GM23248 (cell line): ENCODE results near the gene RABGAP1L. TPM values are rescaled to one million over a fixed set of nuclear protein-coding genes. Genes with fewer than 3 reads are reported as not detected.

Source experiments
- DNase-seq: peaks from one replicate; pipeline ENCODE4 v3.0.0-alpha.2; 2015
- H2AFZ ChIP-seq: fragments of 200-600 bp; sonication (generic); 2 replicates; pipeline ENCODE4 v1.6.1; 2016; ENCODE audit warnings: antibody characterized with exemption
- H3F3A ChIP-seq: fragments of 200-600 bp; sonication (generic); 2 replicates; pipeline ENCODE4 v1.6.1; 2016; ENCODE audit warnings: mild to moderate bottlenecking, antibody characterized with exemption, mixed run types; ENCODE audit not compliant: insufficient read depth
- H3K27ac ChIP-seq: fragments of 200-600 bp; sonication (generic); 2 replicates; pipeline ENCODE4 v1.5.1; 2016; ENCODE audit warnings: mild to moderate bottlenecking
- H3K27me3 ChIP-seq: fragments of 200-600 bp; sonication (generic); replicated peaks from 2 replicates; pipeline ENCODE4 v1.6.1; 2016; ENCODE audit warnings: mild to moderate bottlenecking; ENCODE audit not compliant: insufficient read depth
- H3K36me3 ChIP-seq: fragments of 200-600 bp; sonication (generic); 2 replicates; pipeline ENCODE4 v1.6.1; 2016; ENCODE audit warnings: low read depth, mild to moderate bottlenecking
- H3K4me1 ChIP-seq: fragments of 200-600 bp; sonication (generic); 2 replicates; pipeline ENCODE4 v1.6.1; 2016; ENCODE audit warnings: mild to moderate bottlenecking; ENCODE audit not compliant: insufficient read depth
- H3K4me2 ChIP-seq: fragments of 200-600 bp; sonication (generic); one replicate; pipeline ENCODE4 v1.6.1; 2016; ENCODE audit warnings: mild to moderate bottlenecking; ENCODE audit not compliant: unreplicated experiment
- H3K4me3 ChIP-seq: fragments of 200-600 bp; sonication (generic); 2 replicates; pipeline ENCODE4 v1.5.1; 2016; ENCODE audit warnings: mild to moderate bottlenecking
- H3K79me2 ChIP-seq: fragments of 200-600 bp; sonication (generic); 2 replicates; pipeline ENCODE4 v1.6.1; 2016; ENCODE audit warnings: mild to moderate bottlenecking; ENCODE audit not compliant: insufficient read depth
- H3K9ac ChIP-seq: fragments of 200-600 bp; sonication (generic); 2 replicates; pipeline ENCODE4 v1.6.1; 2016; ENCODE audit warnings: mild to moderate bottlenecking
- H3K9me2 ChIP-seq: fragments of 200-600 bp; sonication (generic); 2 replicates; pipeline ENCODE4 v1.6.1; 2016; ENCODE audit warnings: mixed run types, mild to moderate bottlenecking, moderate library complexity; ENCODE audit not compliant: insufficient read depth
- H3K9me3 ChIP-seq: fragments of 200-600 bp; sonication (generic); one replicate; pipeline ENCODE4 v1.6.1; 2017; ENCODE audit warnings: low read depth
- H4K20me1 ChIP-seq: fragments of 200-600 bp; sonication (generic); 2 replicates; pipeline ENCODE4 v1.6.0; 2016; ENCODE audit not compliant: insufficient read depth
- EZH2 ChIP-seq: fragments of 200-600 bp; sonication (generic); IDR thresholded peaks from 2 replicates; pipeline ENCODE4 v1.6.1; 2018; ENCODE audit warnings: antibody characterized with exemption, mild to moderate bottlenecking; ENCODE audit not compliant: insufficient read depth, poor library complexity, severe bottlenecking
- EZH2phosphoT487 ChIP-seq: fragments of 200-600 bp; sonication (generic); IDR thresholded peaks from 2 replicates; pipeline ENCODE4 v1.6.1; 2018; ENCODE audit warnings: antibody characterized with exemption, moderate library complexity, mild to moderate bottlenecking, low read depth; ENCODE audit not compliant: insufficient read depth
- WGBS, 2 experiments: methylation state at CpG; one replicate each; pipeline ENCODE4 v1.1.6; 2015 to 2017; ENCODE audit warnings: low lambda C conversion rate in 2 of 2, low coverage in 1 of 2; ENCODE audit errors: missing lambda C conversion rate in 2 of 2; 5-methylcytosine and 5-hydroxymethylcytosine counted together
- in situ Hi-C: fragments of 300-500 bp; cut with MboI; formaldehyde crosslinking; loops from 2 replicates; pipeline ENCODE4 v1.15.0; 2020
- polyA plus RNA-seq: library from polyadenylated mRNA; unstranded; fragments of >200 nt; fragmentation: Nextera tagmentation; extraction: Ambion mirVana; gene quantifications from 2 replicates; pipeline ENCODE4 v1.2.1, GENCODE V29; 2016
- total RNA-seq: library from RNA; depleted of rRNA; stranded (reverse); fragments of >200 nt; shearing (Covaris generic); gene quantifications from 2 replicates; pipeline ENCODE4 v1.2.3, GENCODE V29; 2014

RABGAP1L gene
- total and polyA plus RNA-seq, 2 experiments from 2014 or later, result 13.7 to 21.6 TPM

DNA sequence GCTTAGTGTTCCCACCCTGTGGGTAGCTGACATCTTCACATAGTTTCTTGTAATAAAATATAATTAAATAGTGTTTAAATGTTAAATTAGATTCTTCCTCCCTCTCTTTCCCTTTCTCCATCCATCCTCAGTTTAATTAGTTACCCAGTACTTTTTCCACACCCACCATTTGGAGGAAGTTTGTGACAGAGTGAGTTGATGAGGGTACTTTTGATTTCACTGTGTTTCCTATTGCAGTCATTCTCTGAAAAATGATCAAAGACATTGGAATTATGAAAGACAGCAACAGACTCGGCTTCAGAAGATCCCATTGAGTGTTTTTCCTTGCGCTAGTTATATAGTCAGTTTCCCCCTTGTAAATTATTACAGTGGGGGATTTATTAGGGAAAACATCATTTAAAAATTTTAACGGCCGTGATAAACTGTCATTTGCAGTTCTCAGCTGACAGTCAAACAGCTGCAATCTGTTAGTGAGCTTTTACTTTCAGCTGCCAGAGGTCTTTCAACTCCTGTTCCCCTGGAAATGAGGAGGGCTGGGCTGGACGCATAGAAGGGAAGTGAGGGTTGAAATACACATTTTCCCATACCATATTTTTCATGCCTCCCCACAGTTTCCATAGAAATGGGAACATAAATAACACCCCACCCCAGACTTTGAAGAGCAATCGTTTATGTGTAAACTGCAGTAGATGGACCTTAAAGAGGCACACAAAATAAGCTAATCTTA is 779.1 kb downstream of the RABGAP1L start:
- Histone ChIP-seq H2AFZ (no peak overlapping the region), H3K9ac (no peak overlapping the region), H3K36me3 (no peaks in the 10 kb centered on the region), H3K4me3 (no peak overlapping the region), H3K4me1 (no peaks in the 10 kb centered on the region), H3K9me3 (no peaks in the 10 kb centered on the region), H3K4me2 (no peak overlapping the region), H3K9me2 (no peaks in the 10 kb centered on the region), H3K27me3 (no peaks in the 10 kb centered on the region), H3K27ac (no peak overlapping the region), H3K79me2 (no peaks in the 10 kb centered on the region), H3F3A (no peaks in the 10 kb centered on the region), H4K20me1 (no peaks in the 10 kb centered on the region)
- in situ Hi-C loops, result no loop called here
- 22 to 26% methylated on average over 6 of the region's 6 CpGs for WGBS, 2 experiments
- TF ChIP-seq EZH2 (no peak), EZH2phosphoT487 (no peak)
- no peak for DNase-seq

DNA sequence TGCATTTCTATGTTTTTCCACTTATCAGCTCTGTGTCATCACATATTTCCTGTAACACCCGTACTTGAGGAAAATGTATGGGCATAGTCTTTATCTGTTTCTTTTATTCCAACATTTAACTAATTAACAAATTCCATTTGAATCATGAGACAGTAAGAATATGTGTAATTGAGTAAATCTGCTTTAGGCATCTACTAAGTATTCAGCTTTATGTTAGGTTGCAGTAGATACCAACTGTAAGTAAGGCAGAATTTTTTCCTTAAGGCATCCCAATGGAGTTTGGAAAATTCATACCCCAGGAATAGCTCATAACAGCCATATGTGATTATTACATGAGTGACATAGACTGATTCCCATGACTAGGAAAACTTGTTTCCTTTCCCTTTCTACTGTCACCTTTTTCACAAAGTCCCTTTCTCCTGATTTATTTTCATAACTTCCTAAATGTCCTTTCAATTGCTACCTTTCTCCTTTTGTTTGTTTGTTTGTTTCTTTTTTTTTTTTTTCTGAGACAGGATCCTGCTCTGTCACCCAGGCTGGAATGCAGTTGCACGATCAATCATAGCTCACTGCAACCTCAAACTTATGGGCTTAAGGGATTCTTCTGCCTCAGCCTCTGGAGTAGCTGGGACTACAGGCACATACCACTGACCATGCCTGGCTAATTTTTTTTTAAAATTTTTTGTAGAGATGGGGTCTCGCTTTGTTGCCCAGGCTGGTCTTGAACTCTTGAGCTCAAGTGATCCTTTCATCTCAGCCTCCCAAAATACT is 780.6 kb downstream of the RABGAP1L start:
- no peaks in the 10 kb centered on the region for H4K20me1 ChIP-seq
- no peaks in the 10 kb centered on the region for H3K9me2 ChIP-seq
- H3F3A ChIP-seq, result no peaks in the 10 kb centered on the region
- no peak overlapping the region for H3K4me3 ChIP-seq
- in situ Hi-C loops, result no loop called here
- H3K79me2 ChIP-seq, result no peaks in the 10 kb centered on the region
- DNase-seq, result no peak
- no peak overlapping the region for H3K4me2 ChIP-seq
- no peaks in the 10 kb centered on the region for H3K36me3 ChIP-seq
- H2AFZ ChIP-seq, result no peak overlapping the region
- no peak overlapping the region for H3K9ac ChIP-seq
- H3K27me3 ChIP-seq, result no peaks in the 10 kb centered on the region
- H3K9me3 ChIP-seq, result no peaks in the 10 kb centered on the region
- 78 to 84% methylated on average over 3 of the region's 3 CpGs for WGBS, 2 experiments
- H3K4me1 ChIP-seq, result no peaks in the 10 kb centered on the region
- H3K27ac ChIP-seq, result no peak overlapping the region
- TF ChIP-seq EZH2 (no peak), EZH2phosphoT487 (no peak)

DNA sequence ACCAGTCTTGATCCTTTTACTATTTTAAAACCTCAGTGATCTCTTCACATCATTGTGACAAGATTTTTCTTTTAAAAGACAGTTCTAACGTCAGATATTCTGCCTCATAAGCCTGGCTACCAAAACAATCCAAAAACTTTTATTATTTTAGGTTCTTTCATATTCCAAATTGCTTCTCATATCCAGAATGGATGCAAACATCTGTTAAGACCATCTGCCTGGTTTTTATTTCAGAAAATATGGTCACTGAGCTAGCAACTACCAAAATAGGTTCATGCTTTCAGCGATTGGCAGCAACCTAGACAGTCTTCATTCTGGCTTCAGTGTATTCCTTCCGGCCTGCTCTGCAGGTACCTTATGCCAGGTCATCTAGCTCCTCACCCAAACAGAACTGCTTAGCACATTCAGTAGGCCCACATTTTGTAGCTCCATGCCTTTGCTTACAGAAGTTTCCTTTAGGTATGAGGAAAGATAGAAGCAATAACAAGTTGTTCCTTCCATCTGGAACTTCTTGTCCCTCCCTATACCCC is 781.4 kb downstream of the RABGAP1L start:
- in situ Hi-C loops, result no loop called here
- no peak overlapping the region for H2AFZ ChIP-seq
- no peak for DNase-seq
- H3K9me3 ChIP-seq, result no peaks in the 10 kb centered on the region
- no peak overlapping the region for H3K9ac ChIP-seq
- H4K20me1 ChIP-seq, result no peaks in the 10 kb centered on the region
- no peaks in the 10 kb centered on the region for H3F3A ChIP-seq
- no peaks in the 10 kb centered on the region for H3K4me1 ChIP-seq
- no peaks in the 10 kb centered on the region for H3K27me3 ChIP-seq
- 65 to 69% methylated on average over 3 of the region's 3 CpGs for WGBS, 2 experiments
- no peak overlapping the region for H3K4me3 ChIP-seq
- H3K4me2 ChIP-seq, result no peak overlapping the region
- H3K36me3 ChIP-seq, result no peaks in the 10 kb centered on the region
- H3K27ac ChIP-seq, result no peak overlapping the region
- H3K9me2 ChIP-seq, result no peaks in the 10 kb centered on the region
- H3K79me2 ChIP-seq, result no peaks in the 10 kb centered on the region
- TF ChIP-seq EZH2phosphoT487, result no peak
- no peak for TF ChIP-seq EZH2

DNA sequence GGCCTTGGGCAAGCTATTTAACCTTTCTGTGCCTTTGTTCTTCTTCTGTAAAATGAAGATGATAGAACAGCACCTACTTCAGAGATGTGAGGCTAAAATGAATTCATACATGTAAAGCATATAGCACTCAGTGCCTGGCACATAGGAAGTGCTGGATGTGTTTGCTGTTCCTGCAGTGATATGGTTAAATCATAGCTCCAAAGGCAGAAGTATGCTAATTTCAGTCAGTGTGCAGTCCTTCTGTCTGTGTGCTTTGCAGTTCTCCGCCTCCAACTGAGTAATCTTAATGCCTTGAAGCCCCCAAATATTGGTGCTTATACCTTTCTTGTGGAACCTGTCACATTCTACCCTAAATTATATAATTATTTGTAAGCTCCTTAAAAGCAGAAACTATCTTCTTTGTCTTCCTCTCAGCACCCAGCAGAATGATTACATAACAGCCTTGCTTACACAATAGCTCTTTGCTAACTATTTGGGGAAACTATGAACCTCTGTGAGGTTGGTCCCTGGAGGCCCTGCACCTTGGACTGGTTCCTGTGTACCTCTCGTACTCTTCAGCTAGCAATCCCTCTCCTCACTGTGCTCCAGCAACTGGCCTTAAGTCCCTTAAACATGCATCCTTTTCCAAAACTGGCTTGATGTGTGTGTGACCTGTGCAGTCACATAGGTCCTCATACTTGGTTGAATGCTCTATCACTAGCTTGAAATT is 783.4 kb downstream of the RABGAP1L start:
- peak; percentile 16 for DNase-seq

More for the DNA sequence above, 783.4 kb downstream of the RABGAP1L start:
- Histone ChIP-seq H3K4me1 (no peaks in the 10 kb centered on the region), H3K27me3 (no peaks in the 10 kb centered on the region), H3K79me2 (no peaks in the 10 kb centered on the region), H4K20me1 (no peaks in the 10 kb centered on the region), H3K4me3 (no peak overlapping the region), H3K9me3 (no peaks in the 10 kb centered on the region), H2AFZ (no peak overlapping the region), H3K9me2 (no peaks in the 10 kb centered on the region), H3K4me2 (no peak overlapping the region), H3K27ac (no peak overlapping the region), H3K36me3 (no peaks in the 10 kb centered on the region), H3F3A (no peaks in the 10 kb centered on the region), H3K9ac (no peak overlapping the region)
- 63% methylated on average over 2 of the region's 2 CpGs for WGBS, 2 experiments
- TF ChIP-seq EZH2phosphoT487, result no peak
- TF ChIP-seq EZH2, result no peak
- in situ Hi-C loops, result no loop called here
